Central memory CD4-positive, alpha-beta T cell (primary cell): ENCODE results near the gene MRPL50.

Experiments
- DNase-seq: peaks from one replicate; pipeline ENCODE4 v3.0.0; 2022

The MRPL50 gene

DNA sequence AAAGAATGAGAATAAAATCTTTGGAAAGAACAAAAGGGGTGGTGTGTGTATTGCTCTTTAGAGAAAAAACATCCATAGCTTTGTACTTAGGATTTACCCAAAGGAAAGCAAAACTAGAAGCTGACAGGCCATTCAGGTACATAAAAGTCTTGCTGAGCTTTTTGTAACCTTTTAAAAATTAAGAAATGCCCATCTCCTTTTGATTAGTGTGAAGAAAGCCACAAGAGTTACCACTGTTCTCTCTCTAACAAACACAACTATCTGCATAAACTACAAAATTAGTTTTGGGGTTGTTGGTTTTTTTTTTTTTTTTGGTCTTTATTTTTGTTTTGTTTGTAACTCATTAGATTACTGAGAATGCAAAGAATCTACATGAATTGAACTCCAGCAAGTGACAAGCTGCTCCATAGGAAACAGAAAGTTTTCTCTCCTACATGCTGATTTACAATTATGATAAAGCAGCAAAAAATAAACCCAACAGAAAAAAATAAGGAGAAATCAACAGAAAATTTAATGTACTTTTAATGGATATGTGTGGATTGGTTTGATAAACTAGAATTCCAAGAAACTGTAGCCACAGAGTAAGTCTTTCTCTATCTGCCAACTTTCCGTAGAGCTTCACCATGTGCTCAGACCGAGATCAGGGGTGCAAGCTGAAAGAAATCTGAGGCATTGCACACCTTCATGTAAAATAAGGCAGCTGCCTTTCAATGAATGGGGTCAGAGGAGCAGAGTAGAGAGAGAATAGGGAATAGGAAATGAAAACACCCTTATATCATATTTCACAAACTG, 25.9 kb downstream of the MRPL50 start:
- no peak for DNase-seq

DNA sequence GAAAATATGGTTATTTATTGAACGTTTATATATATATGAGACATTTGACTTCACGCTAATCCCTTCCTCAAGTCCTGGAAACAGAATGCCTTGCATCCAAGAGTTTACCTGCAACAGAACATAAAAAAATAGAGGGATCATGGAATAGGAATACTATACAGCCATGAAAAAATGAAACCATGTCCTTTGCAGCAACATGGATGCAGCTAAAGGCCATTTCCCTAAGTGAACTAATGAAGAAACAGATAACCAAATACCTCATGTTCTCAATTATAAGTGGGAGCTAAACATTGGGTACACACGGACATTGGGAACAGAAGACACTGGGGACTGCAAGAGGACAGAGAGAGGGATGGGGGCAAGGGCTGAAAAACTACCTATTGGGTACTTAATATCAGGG, 26.6 kb downstream of the MRPL50 start:
- DNase-seq, result no peak

DNA sequence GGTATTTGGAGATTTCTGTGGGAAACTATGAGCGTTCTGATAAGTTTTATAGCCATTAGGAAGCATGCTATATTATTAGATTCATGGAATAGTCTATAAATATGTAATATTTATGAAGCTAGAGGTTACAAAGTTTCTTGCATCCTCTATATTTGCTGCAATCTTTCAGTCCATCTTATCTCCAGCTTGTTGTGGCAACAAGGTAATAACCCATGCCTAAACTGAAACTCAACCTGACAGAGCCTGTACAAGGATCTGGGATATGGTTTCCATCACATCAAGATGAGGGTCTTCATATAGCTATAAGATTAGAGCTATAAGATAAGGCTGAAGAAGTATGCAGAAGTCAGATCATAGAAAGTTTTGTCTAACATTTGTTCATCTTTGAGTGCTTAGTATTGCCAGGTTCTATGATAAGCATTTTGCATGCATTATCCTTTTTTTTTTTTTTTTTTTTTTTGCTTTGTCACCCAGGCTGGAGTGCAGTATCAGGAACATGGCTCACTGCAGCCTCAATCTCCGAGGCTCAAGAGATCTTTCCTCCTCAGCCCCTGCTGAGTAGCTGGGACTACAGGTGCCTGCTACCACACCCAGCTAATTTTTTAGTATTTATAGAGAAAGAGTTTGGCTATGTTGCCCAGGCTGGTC, 28.4 kb downstream of the MRPL50 start:
- no peak for DNase-seq

DNA sequence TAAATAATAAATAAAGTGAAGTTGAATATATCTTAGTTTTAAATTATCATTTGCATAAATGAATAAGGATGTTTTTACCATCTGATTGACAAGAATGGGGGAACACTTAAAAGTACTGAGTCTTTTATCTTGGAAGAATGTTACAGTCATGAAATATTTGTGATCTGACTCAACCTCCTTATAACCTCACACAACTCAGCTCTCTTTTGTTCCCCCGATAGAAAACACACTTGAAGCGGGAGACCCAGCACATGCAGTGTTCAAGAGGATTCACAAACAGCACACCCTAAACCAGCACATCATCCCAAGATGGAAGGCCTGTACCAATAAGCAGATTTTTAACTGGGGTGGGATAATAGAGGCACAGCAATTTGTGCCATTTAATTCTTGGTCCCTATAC, 29.1 kb downstream of the MRPL50 start:
- DNase-seq, result no peak

DNA sequence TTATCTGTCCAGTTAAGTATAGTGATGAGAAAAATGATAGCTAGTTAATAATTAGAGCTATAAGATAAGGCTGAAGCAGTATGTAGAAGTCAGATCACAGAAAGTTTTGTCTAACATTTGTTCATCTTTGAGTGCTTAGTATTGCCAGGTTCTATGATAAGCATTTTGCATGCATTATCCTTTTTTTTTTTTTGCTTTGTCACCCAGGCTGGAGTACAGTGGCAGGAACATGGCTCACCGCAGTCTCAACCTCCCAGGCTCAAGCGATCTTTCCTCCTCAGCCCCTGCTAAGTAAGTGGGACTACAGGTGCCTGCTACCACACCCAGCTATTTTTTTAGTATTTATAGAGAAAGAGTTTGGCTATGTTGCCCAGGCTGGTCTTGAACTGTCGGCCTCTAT, 31.1 kb downstream of the MRPL50 start:
- DNase-seq, result no peak

DNA sequence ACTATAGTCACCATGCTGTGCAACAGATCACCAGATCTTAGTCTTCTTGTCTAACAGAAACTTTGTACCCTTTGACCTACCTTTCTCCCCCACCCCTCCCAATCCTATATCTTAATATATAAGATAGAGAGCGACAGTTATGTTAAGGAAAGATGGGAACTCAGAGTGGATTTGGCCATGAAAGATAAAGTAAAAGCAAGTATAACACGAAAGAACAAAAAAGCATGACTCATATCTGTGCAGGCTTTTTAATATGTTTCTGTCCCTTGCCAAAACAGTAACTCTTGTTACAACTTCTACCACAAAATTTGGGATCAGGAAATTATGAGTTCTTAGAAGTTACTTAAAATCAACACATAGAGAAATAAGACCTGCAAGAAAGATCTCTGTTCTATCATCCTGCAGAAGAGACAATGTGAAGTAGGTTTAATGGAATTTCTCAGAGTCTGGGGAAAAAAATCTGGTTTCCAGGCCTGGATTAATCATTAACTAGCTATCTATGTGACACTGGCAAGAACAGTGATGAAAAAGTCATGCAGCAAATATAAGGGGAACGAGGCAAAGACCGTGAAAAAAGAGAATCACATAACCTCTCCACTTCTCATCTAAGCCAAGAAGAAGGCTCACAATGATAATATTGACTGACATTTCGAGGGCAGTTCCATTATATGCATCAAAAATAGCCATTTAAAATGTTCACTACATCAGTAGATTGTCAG, 32.2 kb downstream of the MRPL50 start:
- DNase-seq, result no peak

DNA sequence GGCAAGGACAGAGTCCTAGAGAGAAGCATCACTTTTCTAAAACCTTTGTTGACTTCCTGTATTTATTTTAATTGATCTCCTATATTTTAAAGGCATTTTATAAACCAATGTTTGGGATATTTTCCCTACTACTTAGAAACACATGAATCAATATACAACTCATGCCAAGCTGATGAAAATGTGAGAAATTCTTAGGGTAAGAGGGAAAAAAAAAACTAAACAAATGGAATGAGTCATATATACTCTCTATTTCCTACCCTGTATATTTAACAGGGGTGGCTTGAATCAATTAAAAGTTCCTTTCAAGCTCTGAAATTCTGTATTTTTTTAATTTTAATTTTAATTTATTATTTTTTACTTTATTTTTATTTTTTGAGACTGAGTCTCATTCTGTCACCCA, 33.2 kb downstream of the MRPL50 start:
- no peak for DNase-seq

DNA sequence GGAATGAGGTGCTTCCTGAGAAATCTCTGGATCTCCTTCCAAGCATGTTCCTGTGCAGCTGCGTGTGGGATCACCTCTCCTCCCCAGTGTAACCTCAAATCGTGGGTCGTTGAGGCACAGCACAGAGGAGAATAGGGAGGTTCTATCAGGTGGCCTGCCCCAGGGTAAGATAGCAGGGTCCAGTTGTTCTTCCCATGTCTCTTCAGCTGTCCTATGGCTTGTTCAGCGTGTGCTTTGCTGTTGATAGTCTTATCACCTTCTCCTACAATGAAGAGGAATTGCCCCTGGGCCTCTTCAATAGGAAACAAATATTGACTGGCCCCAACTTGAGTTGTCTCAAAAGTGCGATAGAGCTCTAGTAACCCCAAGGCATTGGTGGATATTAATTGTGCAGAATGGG, 36.0 kb downstream of the MRPL50 start:
- DNase-seq, result no peak

DNA sequence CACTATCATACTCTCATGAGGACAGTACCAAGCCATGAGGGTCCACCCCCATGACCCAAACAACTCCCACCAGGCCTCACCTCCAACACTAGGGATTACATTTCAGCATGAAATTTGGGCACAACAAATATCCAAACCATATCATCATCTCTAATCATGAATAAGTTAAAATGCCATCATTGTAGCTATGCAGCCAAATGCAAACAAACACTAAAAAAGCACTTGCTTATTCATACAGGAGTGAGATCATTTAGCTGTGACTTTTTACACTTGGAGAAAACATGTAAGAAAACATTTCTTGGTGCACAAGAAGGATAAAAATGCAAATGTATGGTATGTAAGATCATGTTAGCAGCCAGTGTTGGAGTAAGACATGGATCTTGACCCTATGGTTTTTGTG, 37.8 kb downstream of the MRPL50 start:
- DNase-seq, result no peak

DNA sequence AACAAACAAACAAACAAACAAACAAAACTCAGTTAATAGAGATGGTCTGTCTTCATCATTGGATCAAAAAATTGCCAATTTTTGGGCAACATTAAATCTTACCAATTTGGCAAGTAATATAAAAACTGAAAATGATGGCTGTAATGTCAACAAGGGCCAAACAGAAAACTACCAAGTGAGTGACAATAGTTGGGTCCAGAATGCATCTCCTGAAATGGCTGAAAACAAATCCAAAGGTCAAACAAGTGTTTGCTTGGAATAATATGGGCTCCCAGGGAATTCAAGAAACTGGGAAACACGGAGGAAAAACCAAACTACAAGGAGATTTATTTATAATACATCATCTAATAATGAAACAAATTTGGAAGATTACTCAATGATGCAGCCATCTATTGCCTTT, 38.7 kb downstream of the MRPL50 start:
- no peak for DNase-seq

DNA sequence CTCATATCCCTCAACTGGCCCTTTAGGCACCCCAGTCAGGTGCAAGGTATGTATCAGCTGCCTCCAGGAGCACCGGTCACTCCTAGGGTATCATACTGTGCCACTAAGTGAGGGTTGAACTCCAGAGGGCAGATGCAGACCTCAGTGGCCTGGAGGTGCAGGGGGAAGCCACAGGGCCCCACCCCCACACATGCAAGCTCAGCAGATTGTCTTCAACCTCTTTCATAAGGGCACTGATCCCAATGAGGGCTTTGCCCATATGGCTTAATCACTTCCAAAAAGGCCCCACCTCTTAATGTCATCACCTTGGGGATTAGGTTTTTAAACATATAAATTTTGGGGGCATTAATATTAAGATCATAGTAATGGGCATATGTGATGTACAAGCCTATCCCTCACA, 41.8 kb downstream of the MRPL50 start:
- DNase-seq, result no peak

DNA sequence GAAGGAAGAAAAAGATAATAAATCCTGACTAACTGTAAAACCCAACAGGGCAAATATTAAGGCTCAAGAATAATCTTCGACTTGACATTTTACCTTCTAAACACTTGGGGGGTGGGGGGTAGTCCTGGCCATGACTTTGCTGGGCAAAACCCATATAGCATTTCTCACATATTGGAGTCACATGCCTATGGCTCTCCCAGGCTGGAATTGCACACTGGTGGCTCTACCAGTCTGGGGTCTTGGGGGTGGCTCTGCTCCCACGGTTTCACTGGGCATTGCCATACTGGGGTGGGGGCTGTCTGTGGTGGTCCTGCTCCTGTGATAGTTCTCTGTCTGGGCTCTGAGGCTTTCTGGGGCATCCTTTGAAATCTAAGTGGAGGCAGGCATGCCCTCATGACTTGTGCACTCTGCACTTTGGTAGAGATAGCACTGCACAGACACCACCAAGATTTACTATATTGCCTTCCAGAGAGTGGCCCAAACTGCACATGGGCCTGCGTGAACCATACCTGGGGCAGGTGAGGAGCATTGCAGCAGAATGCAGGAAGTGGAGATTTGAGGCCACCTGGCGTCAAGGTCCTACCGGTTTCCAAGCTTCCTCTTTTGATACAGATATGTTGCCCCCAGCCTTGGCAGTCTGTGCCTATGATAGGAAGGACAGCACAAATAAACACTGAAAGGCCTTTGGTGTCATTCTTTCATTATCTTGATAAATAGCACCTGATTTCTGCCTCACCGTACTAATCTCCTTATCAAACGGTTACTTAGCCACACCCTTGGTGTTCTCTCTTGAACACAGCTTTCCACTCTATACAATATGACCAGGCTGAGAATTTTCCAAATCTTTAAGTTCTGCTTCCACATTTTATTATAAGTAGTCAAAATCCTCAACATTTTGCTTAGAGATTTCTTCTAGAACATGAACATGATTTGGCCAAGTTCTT, 43.4 kb downstream of the MRPL50 start:
- no peak for DNase-seq

DNA sequence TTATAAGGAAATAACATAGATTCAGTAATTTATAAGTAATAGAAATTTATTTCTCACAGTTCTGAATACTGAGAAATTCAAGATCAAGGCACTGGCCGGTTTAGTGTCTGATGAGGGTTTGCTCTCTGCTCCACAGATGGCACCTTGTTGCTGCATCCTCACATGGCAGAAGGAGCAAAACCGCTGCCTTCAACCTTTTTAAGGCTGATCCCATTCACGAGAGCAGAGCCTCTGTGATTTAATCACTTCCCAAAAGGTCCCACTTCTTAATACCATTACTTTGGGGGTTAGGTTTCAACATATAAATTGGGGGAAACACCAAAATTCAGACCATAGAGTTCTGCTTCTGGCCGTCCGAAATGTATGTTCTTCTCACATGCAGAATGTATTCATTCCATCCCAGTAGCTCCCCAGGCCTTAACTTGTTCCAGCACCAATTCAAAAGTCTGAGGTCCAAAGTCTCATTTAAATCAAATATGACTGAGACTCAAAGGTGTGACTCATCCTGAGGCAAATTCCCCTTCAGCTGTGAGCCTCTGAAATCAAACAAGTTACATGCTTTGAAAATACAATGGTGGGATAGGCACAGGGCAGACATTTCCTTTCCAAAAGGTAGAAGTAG, 44.2 kb downstream of the MRPL50 start:
- DNase-seq, result no peak

DNA sequence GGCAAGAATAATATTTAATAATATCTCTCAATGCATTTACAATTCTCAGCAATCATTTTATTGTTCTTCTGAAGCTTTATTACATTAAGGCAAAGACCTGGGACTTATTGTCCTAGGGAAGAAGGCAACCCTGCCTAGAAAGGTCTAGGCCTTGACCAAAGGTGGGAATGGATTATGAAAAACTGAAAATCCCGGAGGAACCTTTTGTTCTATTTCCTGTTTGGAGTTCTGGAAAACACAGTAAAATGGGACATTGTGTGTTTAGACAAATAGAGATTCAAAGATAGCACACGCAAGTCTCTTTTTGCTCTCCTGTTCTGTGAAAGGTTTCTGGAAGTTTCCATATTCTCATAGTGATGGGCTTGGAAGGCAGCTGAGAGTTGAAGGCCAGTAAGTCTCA, 44.7 kb downstream of the MRPL50 start:
- DNase-seq, result no peak

DNA sequence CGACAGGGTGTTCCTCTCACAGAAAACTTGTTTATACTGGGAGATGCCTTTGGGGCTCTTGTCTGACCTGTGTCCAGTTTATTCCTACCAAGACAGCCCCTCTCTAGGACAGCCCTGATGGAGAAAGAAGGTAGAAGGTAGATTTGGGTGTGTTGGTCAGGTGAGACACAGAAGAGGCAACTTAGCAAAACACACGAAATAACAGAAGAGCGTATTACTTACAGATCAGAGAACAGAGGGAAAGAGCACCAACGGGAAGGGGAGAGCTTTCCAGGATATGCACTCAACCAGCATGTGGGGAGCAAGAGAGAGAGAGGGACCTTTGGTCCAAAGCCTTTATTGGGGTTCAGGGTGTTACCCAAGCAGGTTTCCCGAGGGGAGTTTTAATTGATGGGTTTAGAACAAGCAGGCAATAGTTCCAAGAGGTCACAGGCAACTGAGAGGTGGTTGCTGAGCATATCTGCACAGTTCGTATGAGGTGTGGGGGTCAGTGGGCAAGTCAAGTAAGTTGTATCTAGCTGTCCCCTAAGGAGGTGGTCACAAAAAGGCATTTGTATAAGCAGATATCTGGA, 45.4 kb downstream of the MRPL50 start:
- DNase-seq, result no peak

DNA sequence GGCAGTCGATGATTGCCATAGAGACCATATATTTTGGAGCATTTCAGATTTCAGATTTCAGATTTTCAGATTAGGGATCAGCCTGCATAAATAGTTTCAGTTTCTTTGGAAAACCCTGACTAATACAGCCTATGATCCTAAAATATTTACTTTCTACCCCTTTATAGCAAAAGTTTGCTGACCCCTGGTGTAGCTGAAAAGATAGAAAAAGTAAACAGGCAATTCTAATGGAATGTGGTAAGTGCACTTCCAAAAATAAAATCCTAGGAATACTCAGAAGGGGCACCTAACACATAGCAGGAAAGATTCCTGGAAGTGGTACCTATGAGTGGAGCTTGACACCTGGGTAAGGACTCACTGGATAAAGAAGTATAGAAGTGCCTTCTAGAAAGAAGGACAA, 48.1 kb downstream of the MRPL50 start:
- no peak for DNase-seq

DNA sequence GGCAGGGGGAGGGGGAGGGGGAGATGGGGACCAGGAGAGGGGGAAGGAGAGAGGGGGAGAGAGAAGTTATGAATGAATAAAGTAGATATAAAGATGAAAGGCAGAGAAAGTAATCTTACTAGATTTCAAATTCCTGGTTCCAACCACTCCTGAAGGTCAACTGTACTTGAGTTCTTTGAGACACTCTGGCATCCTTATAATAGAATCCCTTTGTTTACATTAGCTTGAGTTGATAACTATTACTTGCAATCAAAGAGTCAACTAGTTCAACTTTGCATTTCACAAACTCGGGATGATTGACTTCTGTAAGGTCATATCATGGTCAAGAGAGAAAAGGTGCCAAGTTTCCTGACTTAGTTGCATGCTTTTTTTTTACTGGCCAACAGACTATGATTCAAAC, 55.8 kb downstream of the MRPL50 start:
- no peak for DNase-seq

DNA sequence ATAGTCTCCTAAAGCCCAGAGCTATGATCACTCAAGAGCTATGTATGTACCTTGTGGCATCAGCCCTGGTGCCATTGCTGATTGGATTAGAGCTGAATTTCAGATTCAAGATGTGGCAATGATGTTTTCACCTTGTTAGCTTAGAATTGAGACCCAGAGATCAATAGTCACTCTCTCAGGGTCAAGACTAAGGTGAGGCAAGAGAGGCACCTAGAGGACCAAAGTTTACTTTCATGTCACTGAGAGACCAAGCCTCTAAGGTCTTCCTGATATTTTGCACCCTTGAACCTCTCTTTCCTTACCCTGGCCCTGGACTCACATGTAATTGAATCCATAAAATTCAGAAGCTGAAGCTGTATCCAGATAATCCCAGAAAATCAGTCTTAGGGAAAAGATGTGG, 56.5 kb downstream of the MRPL50 start:
- DNase-seq, result no peak
